HG02678 (cell line): ENCODE measurements around the gene PASD1.

Experiments
- ATAC-seq: cut with Tn5 transposase; IDR thresholded peaks from one replicate; pipeline ENCODE4 v1.9.1; 2021; ENCODE audit warnings: mild to moderate bottlenecking, moderate library complexity; ENCODE audit not compliant: unreplicated experiment

The PASD1 gene

GRCh38 chrX:151699746-151700145, 136.3 kb downstream of the PASD1 start:
- no peak for ATAC-seq

DNA sequence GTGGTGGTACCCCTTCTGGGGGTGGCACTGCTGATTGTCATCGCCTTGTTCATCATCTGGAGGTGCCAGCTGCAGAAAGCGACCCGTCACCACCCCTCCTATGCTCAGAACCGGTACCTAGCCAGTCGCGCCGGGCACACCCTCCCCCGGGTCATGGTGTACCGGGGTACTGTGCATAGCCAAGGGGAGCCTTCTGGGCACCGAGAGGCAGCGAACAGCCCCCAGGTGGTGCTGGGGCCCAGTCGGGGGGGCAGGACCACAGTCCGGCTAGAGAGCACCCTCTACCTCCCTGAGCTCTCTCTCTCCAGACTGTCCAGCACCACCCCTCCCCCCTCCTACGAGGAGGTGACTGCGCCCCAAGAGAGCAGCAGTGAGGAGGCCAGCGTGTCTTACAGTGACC, 137.1 kb downstream of the PASD1 start:
- ATAC-seq: no peak

- ATAC-seq: no peak
Observed at GRCh38 chrX:151701071-151701470, 137.6 kb downstream of the PASD1 start.

DNA sequence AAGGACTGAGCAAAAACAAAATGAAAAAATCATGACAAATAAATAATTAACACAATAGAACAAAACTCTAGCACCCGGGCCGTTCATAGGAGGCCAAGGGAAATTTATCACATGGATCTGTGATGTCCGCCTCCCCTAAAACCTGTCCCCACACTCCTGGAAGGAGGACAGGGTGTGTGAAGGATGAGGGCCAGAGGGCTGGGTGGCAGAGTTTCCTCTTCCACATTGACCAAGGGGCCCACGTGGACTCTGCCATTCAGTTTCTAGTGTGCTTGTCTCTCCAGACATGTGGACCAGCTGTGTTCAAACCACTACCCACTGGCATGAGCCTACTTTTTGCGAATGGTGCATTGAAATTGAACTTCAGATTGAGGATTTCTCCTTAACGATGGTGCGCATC, 138.1 kb downstream of the PASD1 start:
- no peak for ATAC-seq

DNA sequence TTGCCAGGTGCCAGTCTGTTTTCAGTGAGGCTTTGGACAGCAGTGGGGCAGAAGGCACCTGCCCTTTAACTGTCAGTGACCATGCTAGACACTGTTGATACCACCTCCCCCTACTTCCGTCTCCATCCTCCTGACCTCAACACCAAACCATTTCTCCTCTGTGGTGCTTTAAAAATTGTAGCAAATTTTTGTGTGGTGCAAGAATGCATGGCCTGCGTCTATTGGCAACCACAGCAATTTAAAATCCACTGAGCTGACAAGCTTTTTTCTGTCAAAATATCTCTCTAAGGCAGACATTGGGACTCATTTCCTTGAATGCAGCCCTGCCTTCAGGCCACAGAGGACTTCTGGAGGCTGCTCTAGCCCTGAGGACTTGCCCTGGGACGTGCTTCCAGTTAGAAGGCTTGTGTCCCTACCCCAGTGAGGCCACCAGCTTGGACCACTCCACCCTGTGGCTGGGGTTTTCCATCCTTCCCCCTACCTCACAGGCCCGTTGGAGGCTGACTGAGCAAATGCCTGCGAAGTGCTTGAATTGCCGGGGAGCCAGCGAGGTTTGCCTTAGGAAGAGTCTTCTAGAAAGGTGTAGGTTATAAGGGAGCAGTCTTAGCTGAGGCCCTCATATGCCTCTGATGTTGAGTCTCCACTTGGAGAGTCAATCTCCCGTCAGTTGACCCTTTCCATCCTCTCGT, 138.7 kb downstream of the PASD1 start:
- ATAC-seq: no peak

DNA sequence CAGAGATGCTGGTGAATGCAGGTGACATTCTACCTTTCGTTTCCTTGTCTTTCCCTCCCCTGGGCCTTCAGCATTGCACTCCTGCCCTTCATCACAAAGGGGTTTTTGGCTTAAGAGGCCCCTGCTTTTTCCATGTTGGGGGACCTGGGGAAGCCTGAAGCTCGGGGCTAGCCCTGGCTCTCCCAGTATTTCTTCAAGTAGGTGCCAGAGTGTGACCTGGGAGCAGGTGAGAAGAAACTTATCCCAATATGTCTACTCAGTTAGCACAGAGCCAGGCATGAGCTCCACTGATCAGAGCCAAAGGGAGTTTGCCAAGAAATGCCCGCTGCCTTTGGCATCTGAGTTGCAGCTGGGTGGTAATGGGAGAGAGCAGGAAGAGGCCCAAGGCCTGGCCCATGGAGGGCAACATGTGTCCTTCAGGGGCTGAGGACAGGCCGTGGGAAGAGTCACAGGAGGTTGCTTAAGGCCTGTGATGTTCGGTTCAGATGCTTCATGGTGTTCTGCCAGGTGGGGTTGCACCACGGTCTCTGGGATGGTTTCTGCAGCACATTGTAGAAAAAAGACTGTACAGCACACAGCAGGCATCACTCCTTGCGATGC, 139.4 kb downstream of the PASD1 start:
- no peak for ATAC-seq

DNA sequence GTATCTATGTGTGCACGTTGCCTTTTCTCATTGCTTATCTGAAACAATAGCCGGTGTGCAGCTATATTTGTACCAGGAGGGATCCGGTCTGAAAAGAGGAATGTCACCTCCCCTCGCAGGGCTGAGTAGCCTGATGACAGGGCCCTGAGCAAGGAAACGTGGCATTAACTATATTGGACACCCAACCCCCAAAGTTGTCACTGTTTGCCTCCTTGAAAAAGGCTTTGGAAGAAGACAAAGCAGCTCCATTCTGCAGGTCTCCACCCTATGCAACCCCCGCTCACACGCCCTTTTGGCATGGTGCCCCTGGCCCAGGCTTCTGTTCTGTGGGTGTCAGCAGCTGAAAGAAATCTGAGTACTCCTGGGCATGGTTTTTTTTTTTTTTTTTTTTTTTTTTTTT, 140.0 kb downstream of the PASD1 start:
- no peak for ATAC-seq

- ATAC-seq: no peak
Observed at GRCh38 chrX:151704041-151704663, 140.7 kb downstream of the PASD1 start.

GRCh38 chrX:151708821-151709220, 145.3 kb downstream of the PASD1 start:
- ATAC-seq: no peak

- ATAC-seq: no peak
Observed at GRCh38 chrX:151710457-151710856, 147.0 kb downstream of the PASD1 start.

DNA sequence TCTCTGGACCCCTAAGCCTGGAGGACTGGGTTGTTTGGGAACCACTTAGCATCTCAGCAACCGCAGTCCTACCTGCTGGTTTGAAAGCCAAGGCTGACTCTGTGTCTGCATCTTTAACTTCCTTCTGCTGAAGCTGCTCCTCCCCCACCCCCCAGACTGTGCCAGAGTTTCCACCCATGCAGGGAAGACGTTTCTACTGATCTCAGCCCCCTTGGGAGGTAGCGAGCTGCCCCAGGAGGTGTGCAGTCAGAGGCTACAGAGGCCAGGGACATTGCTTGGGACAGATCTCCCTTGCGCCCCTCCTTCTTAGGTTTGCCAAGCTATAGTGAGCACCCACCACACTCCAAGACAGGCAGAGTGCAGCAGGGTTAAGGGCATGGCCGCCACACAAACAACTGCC, 147.7 kb downstream of the PASD1 start:
- ATAC-seq: no peak

DNA sequence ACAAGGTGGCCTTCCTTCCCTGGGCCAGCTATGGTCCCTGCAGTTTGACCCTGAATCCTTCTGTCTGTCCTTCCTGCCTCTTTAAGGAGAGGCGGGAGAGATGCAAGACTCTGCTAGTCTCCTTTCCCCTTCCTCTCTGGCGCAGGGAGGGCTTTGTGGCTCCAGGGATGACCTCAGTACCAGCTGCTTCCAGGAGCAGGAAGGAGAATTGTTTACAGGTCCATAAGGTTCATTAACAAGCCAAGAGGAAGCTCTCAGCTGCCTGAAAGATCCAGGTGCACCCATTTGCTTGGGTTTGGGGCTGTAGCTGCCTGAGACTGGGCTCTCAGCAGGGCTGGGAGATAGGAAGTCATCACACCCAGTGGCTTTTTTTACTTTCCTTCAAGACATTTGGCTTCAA, 148.3 kb downstream of the PASD1 start:
- ATAC-seq: no peak

GRCh38 chrX:151712253-151712652, 148.8 kb downstream of the PASD1 start:
- ATAC-seq: no peak

DNA sequence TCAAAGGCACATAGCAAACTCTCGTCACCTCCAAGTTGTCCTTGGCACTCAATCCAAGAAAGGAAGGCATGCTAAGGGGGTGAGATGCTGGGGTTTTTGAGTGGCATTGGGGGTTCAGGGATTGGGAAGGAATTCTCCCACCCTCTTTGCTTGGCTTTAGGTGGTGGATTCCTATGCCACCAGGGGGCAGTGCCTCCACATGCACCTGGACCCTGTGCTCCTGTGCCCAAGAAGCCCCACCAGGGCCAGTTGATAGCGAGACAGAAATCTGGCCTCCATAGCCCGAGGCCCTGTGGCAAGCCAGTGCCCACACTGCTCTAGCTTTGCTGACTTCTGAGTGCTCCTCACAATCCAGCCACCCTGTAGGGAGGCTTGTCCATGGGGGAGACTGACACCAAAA, 150.4 kb downstream of the PASD1 start:
- ATAC-seq: no peak

DNA sequence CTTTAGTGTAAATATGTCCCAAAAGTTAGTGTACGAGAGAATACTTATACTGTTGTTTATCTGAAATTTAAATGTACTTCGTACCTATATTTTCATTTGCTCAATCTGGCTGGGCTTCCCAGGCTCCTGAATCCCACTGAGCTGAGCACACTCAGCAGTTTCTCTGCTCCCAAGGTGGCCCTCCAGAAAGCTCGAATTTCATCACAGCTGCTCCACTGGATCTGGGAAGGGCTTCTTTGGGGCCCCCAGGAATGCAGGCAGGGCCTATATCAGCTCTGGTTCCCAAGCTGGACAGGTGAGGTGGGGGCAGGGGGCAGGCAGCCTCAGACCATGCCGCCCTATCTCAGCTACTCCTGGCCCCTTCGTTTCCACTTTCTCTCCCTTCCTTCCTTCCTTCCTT, 150.9 kb downstream of the PASD1 start:
- no peak for ATAC-seq

GRCh38 chrX:151715752-151716151, 152.3 kb downstream of the PASD1 start, which contains the start of gene FATE1:
FATE1 (plus strand) TSS chrX:151716035; CDS start chrX:151716120, 85 bp downstream.
- ATAC-seq: no peak

DNA sequence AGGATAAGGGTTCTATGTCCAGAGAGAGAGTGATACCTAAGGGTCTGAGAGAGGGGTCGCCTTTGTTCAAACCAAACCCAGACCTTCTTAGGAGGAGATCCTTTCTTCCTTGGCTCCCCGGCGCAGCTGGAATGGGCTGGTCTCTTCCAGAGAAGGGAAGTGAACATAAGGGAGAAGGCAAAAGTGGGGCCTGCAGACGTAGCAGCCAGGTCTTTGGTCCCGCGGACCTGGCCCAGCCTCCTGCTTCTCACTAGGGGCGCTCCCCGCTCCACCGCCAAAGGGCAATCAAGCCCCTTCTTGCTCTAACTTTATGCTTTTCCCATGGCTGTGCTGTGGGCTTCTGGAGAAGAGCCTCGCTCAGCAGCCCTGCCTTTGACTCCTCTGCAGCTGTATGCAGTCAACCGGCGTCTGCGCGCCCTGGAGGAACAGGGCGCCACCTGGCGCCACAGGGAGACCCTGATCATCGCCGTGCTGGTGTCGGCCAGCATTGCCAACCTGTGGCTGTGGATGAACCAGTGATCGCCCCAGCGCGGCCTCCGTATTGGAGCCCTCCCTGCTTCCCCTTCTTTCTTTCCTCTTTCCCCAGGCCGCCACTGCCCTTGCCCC, 158.9 kb downstream of the PASD1 start:
- ATAC-seq: no peak

DNA sequence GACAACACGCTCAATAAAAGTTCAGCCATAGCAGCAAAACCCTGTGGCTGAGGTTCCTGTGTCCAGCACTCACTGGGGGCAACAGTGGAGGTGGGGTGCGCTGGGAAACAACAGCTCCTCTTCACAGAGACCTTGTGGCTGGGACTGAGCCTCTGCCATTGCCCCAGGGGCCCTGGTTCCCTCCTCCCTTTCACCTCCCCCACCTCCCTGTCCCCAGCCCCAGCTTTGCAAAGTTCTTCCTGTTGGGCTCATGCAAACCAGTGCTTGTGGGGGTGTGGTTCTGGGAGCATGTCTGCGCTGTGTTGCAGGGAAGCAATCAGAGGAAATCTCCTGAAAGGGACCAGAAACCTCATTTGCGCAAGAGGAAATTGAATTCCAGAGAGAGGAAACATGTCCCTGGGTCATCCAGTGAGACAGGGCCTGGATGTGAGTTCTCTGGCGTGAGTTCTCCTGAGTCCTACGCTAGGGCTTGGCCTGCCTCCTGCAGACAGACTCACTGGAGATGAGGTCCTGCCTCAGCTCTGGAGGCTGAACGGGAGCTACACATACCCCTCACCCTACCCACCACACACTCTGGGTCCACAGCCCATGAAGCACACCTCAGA, 159.8 kb downstream of the PASD1 start:
- no peak for ATAC-seq

- no peak for ATAC-seq
Observed at GRCh38 chrX:151724563-151725337, 161.3 kb downstream of the PASD1 start.

GRCh38 chrX:151725338-151725614, 161.8 kb downstream of the PASD1 start:
- ATAC-seq: no peak
